Myocyte (in vitro differentiated cells): ENCODE data around the gene ZMYM4. TPM values are rescaled to one million over a fixed set of nuclear protein-coding genes. Genes with fewer than 3 reads are reported as not detected.
A peak's percentile ranks its signal among the peaks of the same experiment; 100 is the strongest.
"Not testable (repeated sequence)": the region's sequence is repeated elsewhere in the genome, so short reads cannot be mapped to it uniquely, and the experiment has no call there.

Source experiments
- DNase-seq: peaks from one replicate; pipeline ENCODE4 v3.0.0-alpha.2; 2012; ENCODE audit warnings: low read depth
- total RNA-seq: library from RNA; depleted of rRNA; stranded (reverse); fragments of >200 nt; gene quantifications from 2 replicates; pipeline ENCODE4 v1.2.3, GENCODE V29; 2014

Gene ZMYM4
- total RNA-seq, 1 donor from 2014 or later: 33.3 TPM

DNA sequence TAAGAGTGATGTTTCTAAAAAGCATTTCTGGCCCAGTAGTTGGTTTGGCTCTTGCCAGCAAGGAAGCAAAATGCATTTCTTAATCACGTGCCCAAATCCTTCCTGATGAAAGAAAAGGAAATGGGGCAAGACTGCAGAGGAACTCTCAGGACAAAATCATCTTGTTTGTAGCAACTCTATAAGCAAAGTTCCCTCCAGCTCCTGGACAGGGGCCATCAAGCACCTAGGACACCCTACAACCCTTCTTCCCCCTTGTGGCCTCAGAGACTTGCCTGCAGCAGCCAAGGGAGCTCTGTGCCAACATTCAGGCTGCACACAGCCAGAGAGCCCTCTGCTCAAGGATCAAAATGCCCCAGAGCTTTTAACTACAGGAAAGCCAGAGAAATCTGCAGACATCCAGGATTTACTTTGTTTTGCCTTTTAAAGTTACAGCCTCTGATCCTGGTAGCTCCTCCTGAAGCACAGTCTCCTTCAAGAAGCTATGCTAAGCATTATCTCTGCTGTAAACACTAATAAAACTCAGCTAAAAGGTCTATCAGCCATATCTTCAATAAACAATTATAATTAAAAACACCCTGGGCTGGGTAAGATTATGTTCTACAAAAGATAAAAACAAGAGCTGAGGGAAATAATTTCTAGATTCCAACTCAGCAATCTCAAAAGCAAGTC is 183.7 kb downstream of the ZMYM4 start:
- peak; percentile 28 for DNase-seq

DNA sequence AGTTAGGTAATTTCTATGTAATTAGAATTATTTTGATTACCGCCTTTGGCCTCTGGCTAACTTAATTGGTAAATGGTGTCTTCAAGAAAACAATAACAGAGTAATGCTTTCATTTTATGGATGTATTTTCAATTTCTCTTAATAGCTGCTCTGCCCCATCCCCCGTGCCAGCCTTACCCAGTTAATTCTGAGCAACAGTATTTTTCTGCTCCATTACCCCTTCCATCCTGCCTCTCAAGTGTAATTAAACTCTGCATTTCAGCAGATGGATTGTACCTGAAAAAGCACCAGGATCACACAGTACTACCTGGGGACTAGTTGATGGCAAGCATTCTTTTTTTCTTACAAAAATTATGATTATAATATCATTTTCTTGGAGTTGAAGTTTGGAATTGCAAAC is 184.5 kb downstream of the ZMYM4 start:
- DNase-seq: no peak

- DNase-seq: no peak
Measured at GRCh38 chr1:35454176-35454575, 185.7 kb downstream of the ZMYM4 start.

- DNase-seq: peak; percentile 11
Measured at GRCh38 chr1:35454616-35455015, 186.1 kb downstream of the ZMYM4 start.

- DNase-seq: no peak
Measured at GRCh38 chr1:35460796-35461195, 192.3 kb downstream of the ZMYM4 start.

DNA sequence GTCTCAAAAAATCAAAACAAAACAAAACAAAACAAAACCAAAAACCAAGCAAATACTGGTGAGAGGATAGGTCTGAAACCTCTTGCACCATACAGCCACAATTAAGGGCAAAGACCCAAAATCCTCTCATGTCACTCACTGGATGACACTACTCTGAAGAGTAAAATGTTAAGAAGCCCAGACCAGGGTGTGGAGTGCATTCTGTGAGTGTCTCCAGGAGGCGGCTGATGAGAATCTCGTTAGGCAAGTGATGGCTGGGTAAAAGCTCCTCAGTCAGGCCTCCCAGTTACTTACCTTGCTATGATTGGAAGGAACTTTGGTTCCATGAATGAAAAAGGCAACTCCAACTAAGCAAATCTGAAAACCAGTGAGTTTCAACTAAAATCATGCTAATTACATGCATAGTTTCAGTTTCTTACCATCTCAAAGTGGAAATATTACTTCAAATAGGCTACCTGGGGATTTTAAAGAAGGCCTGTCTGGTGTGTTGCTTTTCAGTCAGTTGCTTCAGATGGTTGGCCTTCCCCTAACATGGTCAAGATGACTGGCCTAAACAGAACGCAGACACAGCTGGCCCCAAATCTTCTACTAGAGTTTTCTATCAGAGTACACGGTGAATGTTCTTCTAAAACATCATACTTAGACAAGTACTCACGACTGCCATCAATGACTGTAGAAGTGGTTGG is 193.6 kb downstream of the ZMYM4 start:
- DNase-seq: no peak

DNA sequence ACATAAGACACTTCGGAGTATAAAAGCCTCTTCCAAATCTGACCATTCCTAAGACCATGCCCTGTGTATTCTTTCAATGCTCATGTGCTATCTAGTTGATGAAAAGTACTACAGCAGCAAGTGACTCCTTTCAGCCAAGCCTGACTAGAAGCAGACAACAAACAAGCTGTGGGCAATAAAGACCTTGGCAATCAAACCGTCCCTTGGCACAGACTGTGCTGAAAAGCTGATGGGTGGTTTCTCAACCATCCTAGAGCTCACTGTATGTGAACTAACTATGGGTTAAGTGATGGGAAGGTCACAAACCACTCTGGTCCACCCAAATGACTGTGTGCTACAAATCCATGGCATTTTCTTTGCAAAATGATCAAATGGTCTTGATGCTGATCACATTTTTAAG is 194.7 kb downstream of the ZMYM4 start:
- no peak for DNase-seq

GRCh38 chr1:35463749-35464148 is 195.2 kb downstream of the ZMYM4 start:
- not testable (repeated sequence) for DNase-seq

- no peak for DNase-seq
Measured at GRCh38 chr1:35466120-35466519, 197.6 kb downstream of the ZMYM4 start.

DNA sequence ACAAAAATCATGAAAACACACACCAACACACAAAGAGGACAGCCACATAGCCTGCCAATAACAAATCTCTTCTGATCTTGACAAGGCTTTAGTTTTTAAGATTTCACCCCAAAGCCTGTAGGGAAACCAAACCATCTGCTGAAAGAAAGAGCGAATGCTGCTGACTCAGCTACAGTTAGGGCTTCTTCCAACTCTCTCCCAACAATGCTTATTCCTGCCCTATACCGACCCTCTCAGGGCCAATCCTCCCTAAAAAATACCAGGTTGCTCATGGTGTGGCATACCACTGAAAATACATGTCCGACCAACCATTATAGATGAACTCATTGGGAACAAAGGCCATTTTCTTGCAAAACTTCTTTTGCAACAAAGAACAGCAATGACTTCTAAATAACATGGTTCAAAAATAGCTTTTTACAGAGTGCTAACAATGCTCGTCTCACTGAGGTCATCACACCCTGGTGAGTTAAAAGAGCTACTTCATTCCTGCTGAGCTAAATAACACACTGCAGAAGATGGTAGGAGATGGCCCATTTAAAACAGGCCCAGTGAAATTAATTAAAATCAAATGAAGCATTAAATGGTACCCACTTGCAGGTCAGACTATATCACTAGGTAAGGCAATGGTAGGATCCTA is 202.6 kb downstream of the ZMYM4 start:
- no peak for DNase-seq

Other genes starting within 250 kb of the ZMYM4 start
- 10.1 and 17.5 TPM in 2 replicates for gene ZMYM6, start 236.8 kb upstream of the ZMYM4 start, total RNA-seq
- gene ZMYM1, start 189.3 kb upstream of the ZMYM4 start, total RNA-seq: 10.0 and 11.5 TPM in 2 replicates
- gene SFPQ, start 75.6 kb upstream of the ZMYM4 start, total RNA-seq: 128 and 134 TPM in 2 replicates